B cell (primary cell): ENCODE results near the gene EXOSC9. TPM values are rescaled to one million over a fixed set of nuclear protein-coding genes. Genes with fewer than 3 reads are reported as not detected.

Experiments
- ATAC-seq: fragments of 200-7000 bp; cut with Tn5 transposase; one replicate; pipeline ENCODE4 v1.10.0; 2021; ENCODE audit warnings: low read depth, mild to moderate bottlenecking, moderate number of reproducible peaks, moderate library complexity
- CTCF ChIA-PET: fragments of 350-600 bp; sonication (Branson Sonifier 250); formaldehyde crosslinking; loops from one replicate; lab custom pipeline; 2021; ENCODE audit warnings: antibody characterized with exemption, inconsistent platforms; lab: Charles Lee
- POLR2A ChIA-PET: fragments of 350-600 bp; sonication (Branson Sonifier 250); formaldehyde crosslinking; loops from one replicate; lab custom pipeline; 2021; ENCODE audit warnings: antibody characterized with exemption; lab: Charles Lee
- DNase-seq: peaks from one replicate; pipeline ENCODE4 v3.0.0; 2013
- H2AFZ ChIP-seq: 2 replicates; pipeline ENCODE4 v1.6.1; 2012; ENCODE audit warnings: mild to moderate bottlenecking, low read depth, low read length; ENCODE audit not compliant: insufficient read depth, poor library complexity, severe bottlenecking
- H3K27ac ChIP-seq, 2 donors: 1 replicate in 1 of 2; 2 replicates in 1 of 2; pipeline ENCODE4 v1.5.1; 2012 to 2013; ENCODE audit warnings: low read length in 2 of 2, mild to moderate bottlenecking in 2 of 2, moderate library complexity in 1 of 2
- H3K27me3 ChIP-seq, 4 experiments: fragments of 200-600 bp in 1 of 4; sonication (generic) in 1 of 4; replicated peaks in 1 of 4; 1 replicate in 2 of 4; 2 replicates in 2 of 4; pipeline versions ENCODE4 v1.6.1 to v1.7.0; 2013 to 2016; ENCODE audit warnings: low read length in 3 of 4, mild to moderate bottlenecking in 2 of 4, mixed read lengths in 1 of 4, moderate library complexity in 1 of 4; ENCODE audit not compliant: insufficient read depth in 4 of 4, control insufficient read depth in 3 of 4; ENCODE audit errors: control extremely low read depth in 1 of 4
- H3K36me3 ChIP-seq, 2 experiments: replicated peaks in 1 of 2; 1 replicate in 1 of 2; 2 replicates in 1 of 2; pipeline versions ENCODE4 v1.6.1 to v1.7.1; 2013; ENCODE audit warnings: low read length in 1 of 2; ENCODE audit not compliant: insufficient read depth in 2 of 2, control insufficient read depth in 1 of 2; ENCODE audit errors: control extremely low read depth in 1 of 2, extremely low read depth in 1 of 2
- H3K4me1 ChIP-seq, 2 donors: fragments of 200-600 bp in 1 of 2; sonication (generic) in 1 of 2; 1 replicate in 1 of 2; 2 replicates in 1 of 2; pipeline versions ENCODE4 v1.5.1 to v1.6.1; 2013 to 2017; ENCODE audit warnings: low read length in 2 of 2; ENCODE audit not compliant: control insufficient read depth in 2 of 2, insufficient read depth in 2 of 2
- H3K4me2 ChIP-seq: replicated peaks from 2 replicates; pipeline ENCODE3; 2012; ENCODE audit warnings: mild to moderate bottlenecking, low read depth, low read length; ENCODE audit not compliant: poor library complexity, severe bottlenecking
- H3K4me3 ChIP-seq, 5 experiments: fragments of 200-600 bp in 1 of 5; sonication (generic) in 1 of 5; 1 replicate in 3 of 5; 2 replicates in 2 of 5; pipeline versions ENCODE4 v1.5.1 to v1.7.0; 2011 to 2016; ENCODE audit warnings: low read length in 4 of 5, mild to moderate bottlenecking in 4 of 5, low read depth in 2 of 5, control low read depth in 1 of 5, moderate library complexity in 1 of 5; ENCODE audit not compliant: insufficient read depth in 1 of 5; ENCODE audit errors: control extremely low read depth in 1 of 5, extremely low read depth in 1 of 5
- H3K79me2 ChIP-seq: fragments of 200-600 bp; sonication (generic); one replicate; pipeline ENCODE4 v1.6.0; 2016; ENCODE audit warnings: low read length; ENCODE audit not compliant: control insufficient read depth, insufficient read depth
- H3K9ac ChIP-seq: fragments of 200-600 bp; sonication (generic); 2 replicates; pipeline ENCODE4 v1.6.1; 2017; ENCODE audit warnings: mild to moderate bottlenecking, low read length, moderate library complexity
- H3K9me3 ChIP-seq, 3 donors: one replicate each; pipeline versions ENCODE4 v1.6.1 to v1.7.1; 2013; ENCODE audit warnings: low read length in 2 of 3; ENCODE audit not compliant: control insufficient read depth in 2 of 3, insufficient read depth in 1 of 3; ENCODE audit errors: control extremely low read depth in 1 of 3
- H4K20me1 ChIP-seq: 2 replicates; pipeline ENCODE4 v1.6.0; 2012; ENCODE audit warnings: mild to moderate bottlenecking, low read length; ENCODE audit not compliant: insufficient read depth, control insufficient read depth, poor library complexity, severe bottlenecking
- H3K27ac Mint-ChIP-seq: one replicate; pipeline ENCODE4 v1.8.0; 2021; ENCODE audit warnings: mixed read lengths
- H3K27me3 Mint-ChIP-seq: one replicate; pipeline ENCODE4 v1.8.0; 2021; ENCODE audit warnings: mixed read lengths
- H3K4me1 Mint-ChIP-seq: one replicate; pipeline ENCODE4 v1.8.0; 2021; ENCODE audit warnings: mixed read lengths
- H3K4me3 Mint-ChIP-seq: one replicate; pipeline ENCODE4 v1.8.0; 2021; ENCODE audit warnings: mixed read lengths
- H3K9me3 Mint-ChIP-seq: one replicate; pipeline ENCODE4 v1.8.0; 2022; ENCODE audit warnings: mixed read lengths; ENCODE audit not compliant: insufficient read depth
- EZH2 ChIP-seq: IDR thresholded peaks from 2 replicates; pipeline ENCODE4 v1.6.1; 2012; ENCODE audit warnings: borderline replicate concordance, low read depth, mild to moderate bottlenecking, moderate library complexity, low read length; ENCODE audit not compliant: insufficient read depth, poor library complexity, severe bottlenecking
- WGBS: methylation state at CpG from one replicate; pipeline ENCODE4 v1.1.5; 2013; ENCODE audit warnings: missing lambda C conversion rate; ENCODE audit not compliant: insufficient coverage; 5-methylcytosine and 5-hydroxymethylcytosine counted together
- intact Hi-C: fragments of 100-400 bp; cut with micrococcal nuclease; formaldehyde crosslinking; loops from one replicate; pipeline ENCODE4 v1.10.0; 2022
- polyA plus RNA-seq: library from polyadenylated mRNA; depleted of rRNA; stranded (reverse); fragments of >200 nt; gene quantifications from 2 replicates; pipeline ENCODE4 v1.2.3, GENCODE V29; 2012
- total RNA-seq, 2 donors: library from RNA; stranded (reverse); fragments of 120-200 nt in 1 of 2; gene quantifications; 1 replicate in 1 of 2; 2 replicates in 1 of 2; pipeline versions ENCODE4 v1.2.3 to v1.2.4, GENCODE V29; 2013 to 2022
- TF ChIP-seq, protein P1 (sequence below): fragments of 200-600 bp; IDR thresholded peaks from one replicate; pipeline ENCODE4 v1.8.0; 2022; ENCODE audit warnings: antibody characterized with exemption, mild to moderate bottlenecking

The EXOSC9 gene
- total and polyA plus RNA-seq, 2 donors (not counting 1 experiment from before 2014, with no cell fraction given), result 27.5 to 35.5 TPM

DNA sequence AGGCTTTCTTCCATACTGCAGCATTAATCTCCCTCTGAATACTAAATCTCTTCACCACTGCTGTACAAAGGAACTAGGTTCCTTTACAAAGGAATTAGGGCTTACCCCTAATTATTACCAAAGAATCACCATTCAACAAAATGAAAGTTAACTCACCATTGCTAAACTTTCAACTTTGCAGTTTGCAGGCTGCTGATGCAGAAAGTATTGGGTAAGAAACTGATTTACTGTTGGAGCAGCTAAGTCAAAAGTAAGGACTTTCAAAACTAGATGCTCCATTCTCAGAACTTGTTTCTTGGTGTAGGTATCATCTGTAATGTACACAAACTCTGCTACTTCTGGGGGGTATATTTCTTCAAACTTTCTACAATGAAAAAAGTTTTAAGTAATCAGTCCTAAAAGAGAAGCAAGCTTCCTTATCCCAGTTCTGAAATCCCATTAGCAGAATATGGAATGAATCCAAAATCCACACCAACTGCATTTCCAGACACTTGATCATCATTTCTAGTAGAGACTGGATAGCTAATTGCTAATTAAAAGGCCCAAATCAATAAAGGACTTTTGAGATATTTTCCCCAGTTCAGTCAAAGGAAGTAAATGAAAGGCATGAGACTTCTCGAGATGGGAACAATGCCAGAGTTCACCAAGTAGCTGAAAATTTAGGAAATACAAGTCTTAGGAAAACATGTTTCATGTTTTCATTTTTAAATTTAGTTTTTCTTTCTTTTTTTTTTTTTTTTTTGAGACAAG is 18.3 kb downstream of the EXOSC9 start:
- peaks cover 2 to 30% of the 10 kb centered on the region in 2 experiments for H3K36me3 ChIP-seq
- Mint-ChIP-seq H3K4me3 (no peak overlapping the region), H3K4me1 (peaks cover 16% of the 10 kb centered on the region), H3K27me3 (no peaks in the 10 kb centered on the region), H3K27ac (no peak overlapping the region), H3K9me3 (no peaks in the 10 kb centered on the region)
- DNase-seq, result no peak
- H3K9ac ChIP-seq, result no peak overlapping the region
- intact Hi-C loops, result no loop called here
- ChIA-PET CTCF (no interaction called here), POLR2A (no interaction called here)
- H3K4me2 ChIP-seq, result no peak overlapping the region
- H3K27ac ChIP-seq, result no peak overlapping the region
- H3K79me2 ChIP-seq, result peaks cover 9% of the 10 kb centered on the region
- H2AFZ ChIP-seq, result no peak overlapping the region
- no peak overlapping the region for H3K4me3 ChIP-seq
- no peak for TF ChIP-seq EZH2
- TF ChIP-seq, protein P1, sequence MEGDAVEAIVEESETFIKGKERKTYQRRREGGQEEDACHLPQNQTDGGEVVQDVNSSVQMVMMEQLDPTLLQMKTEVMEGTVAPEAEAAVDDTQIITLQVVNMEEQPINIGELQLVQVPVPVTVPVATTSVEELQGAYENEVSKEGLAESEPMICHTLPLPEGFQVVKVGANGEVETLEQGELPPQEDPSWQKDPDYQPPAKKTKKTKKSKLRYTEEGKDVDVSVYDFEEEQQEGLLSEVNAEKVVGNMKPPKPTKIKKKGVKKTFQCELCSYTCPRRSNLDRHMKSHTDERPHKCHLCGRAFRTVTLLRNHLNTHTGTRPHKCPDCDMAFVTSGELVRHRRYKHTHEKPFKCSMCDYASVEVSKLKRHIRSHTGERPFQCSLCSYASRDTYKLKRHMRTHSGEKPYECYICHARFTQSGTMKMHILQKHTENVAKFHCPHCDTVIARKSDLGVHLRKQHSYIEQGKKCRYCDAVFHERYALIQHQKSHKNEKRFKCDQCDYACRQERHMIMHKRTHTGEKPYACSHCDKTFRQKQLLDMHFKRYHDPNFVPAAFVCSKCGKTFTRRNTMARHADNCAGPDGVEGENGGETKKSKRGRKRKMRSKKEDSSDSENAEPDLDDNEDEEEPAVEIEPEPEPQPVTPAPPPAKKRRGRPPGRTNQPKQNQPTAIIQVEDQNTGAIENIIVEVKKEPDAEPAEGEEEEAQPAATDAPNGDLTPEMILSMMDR, result no peak
- WGBS, result no CpG with 5 or more reads among the region's 1 CpG
- ATAC-seq, result no peak
- H3K4me1 ChIP-seq, result peaks cover 8 to 9% of the 10 kb centered on the region in 2 donors
- no peaks in the 10 kb centered on the region for H3K27me3 ChIP-seq
- H3K9me3 ChIP-seq, result no peaks in the 10 kb centered on the region
- no peaks in the 10 kb centered on the region for H4K20me1 ChIP-seq

DNA sequence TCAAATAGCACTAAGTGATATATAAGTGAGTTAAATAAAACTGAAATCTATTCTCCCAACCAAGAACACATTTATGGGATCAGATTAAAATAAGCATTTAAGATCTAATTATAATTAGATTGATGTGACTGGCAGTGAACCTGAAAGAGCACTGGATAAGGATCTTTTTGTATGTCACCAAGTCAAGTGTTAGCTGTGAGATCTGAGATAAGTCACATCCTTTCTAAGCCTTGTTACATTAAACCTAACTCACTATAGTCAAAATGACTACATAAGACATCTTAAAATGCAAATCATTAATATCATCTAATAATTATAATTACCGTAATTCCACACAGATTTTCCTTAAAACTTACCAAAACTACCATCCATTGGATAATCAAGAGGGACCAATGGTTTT is 20.9 kb downstream of the EXOSC9 start:
- Mint-ChIP-seq H3K27ac (no peak overlapping the region), H3K27me3 (no peaks in the 10 kb centered on the region), H3K4me3 (peak overlapping the region; percentile 90), H3K9me3 (no peaks in the 10 kb centered on the region), H3K4me1 (peaks cover 16% of the 10 kb centered on the region)
- TF ChIP-seq EZH2, result no peak
- TF ChIP-seq, protein P1, result no peak
- Histone ChIP-seq H2AFZ (no peak overlapping the region), H3K79me2 (peaks cover 9% of the 10 kb centered on the region), H3K4me1 (peaks cover 8 to 10% of the 10 kb centered on the region in 2 donors), H3K27me3 (no peaks in the 10 kb centered on the region), H4K20me1 (no peaks in the 10 kb centered on the region), H3K27ac (no peak overlapping the region), H3K9me3 (no peaks in the 10 kb centered on the region), H3K9ac (peak overlapping the region; percentile 91), H3K4me3 (no peak overlapping the region), H3K36me3 (peaks cover 2 to 11% of the 10 kb centered on the region in 2 experiments), H3K4me2 (peak overlapping the region; percentile 100)
- ATAC-seq, result no peak
- no peak for DNase-seq
- intact Hi-C loops, result loop anchor here (5.0 kb wide), 1 partner anchor 1100 kb away; the partner anchor contains the start of gene NUDT6
- ChIA-PET CTCF (no interaction called here), POLR2A (no interaction called here)
- no CpG with 5 or more reads among the region's 1 CpG for WGBS
